GM12891 (cell line): Measurements from ENCODE around the gene SHC1.

ENCODE experiments used
- PAX5 ChIP-seq: IDR thresholded peaks from 2 replicates; pipeline ENCODE4 v1.6.1; 2011; ENCODE audit warnings: low read length, moderate library complexity, mild to moderate bottlenecking; ENCODE audit not compliant: insufficient read depth, severe bottlenecking
- POLR2A ChIP-seq: IDR thresholded peaks from 2 replicates; pipeline ENCODE4 v1.6.1; 2011; ENCODE audit warnings: low read depth, low read length, control low read depth
- POLR2AphosphoS5 ChIP-seq: IDR thresholded peaks from 2 replicates; pipeline ENCODE4 v1.6.1; 2011; ENCODE audit warnings: low read depth, low read length, control low read depth
- POU2F2 ChIP-seq: IDR thresholded peaks from 2 replicates; pipeline ENCODE4 v1.6.1; 2011; ENCODE audit warnings: low read depth, mild to moderate bottlenecking, control low read depth, low read length, moderate library complexity
- SPI1 ChIP-seq: IDR thresholded peaks from 2 replicates; pipeline ENCODE4 v1.6.1; 2011; ENCODE audit warnings: low read depth, low read length, control low read depth
- TAF1 ChIP-seq: IDR thresholded peaks from 2 replicates; pipeline ENCODE4 v1.6.1; 2011; ENCODE audit warnings: low read depth, low read length, control low read depth

DNA sequence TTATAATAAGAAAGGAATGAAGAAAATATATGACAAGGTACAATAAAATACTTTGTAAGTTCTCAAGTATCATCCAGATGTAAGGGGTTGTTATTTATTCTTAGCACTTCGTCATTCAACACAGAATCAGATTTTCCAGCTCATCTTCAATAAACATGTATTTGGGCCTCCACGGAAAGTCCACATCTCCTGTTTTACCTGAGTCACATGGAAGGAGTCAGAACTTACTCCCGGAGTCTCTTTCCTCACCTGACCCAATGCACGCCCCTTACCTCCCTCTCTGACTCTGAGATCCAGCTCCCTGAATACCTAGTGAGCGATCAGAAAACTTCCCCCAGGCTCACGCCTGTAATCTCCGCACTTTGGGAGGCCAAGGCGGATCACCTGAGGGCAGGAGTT lies 32.6 kb downstream of the SHC1 start:
- TF ChIP-seq POLR2A: no peak
- no peak for TF ChIP-seq POLR2AphosphoS5
- TF ChIP-seq TAF1: no peak
- no peak for TF ChIP-seq PAX5
- TF ChIP-seq SPI1: no peak
- no peak for TF ChIP-seq POU2F2
